Ecto neural progenitor cell (in vitro differentiated cells): ENCODE results near the gene RYR1.
"Not testable (repeated sequence)": the region's sequence is repeated elsewhere in the genome, so short reads cannot be mapped to it uniquely, and the experiment has no call there.

Experiments
- DNase-seq: peaks from one replicate; pipeline ENCODE4 v3.0.0-alpha.2; 2018; ENCODE audit warnings: low spot score

RYR1 gene

DNA sequence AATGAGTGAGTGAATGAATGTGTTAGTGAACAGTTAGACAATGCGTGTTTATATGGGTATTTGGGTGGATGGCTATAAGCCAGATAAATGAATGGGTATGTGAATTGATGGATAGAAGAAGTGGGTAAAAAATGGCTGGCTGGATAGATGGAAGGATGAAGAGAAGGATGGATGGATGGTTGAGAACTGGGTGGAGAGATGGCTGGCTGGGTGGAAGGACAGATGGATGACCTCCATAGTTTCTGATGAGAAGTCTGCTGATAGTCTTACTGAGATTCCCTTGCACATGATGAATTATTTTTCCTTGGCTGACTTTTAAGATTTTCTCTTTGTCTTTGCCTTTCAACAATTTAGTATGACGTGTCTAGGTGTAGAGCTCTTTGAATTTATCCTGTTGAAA is 57.4 kb downstream of the RYR1 start:
- no peak for DNase-seq

DNA sequence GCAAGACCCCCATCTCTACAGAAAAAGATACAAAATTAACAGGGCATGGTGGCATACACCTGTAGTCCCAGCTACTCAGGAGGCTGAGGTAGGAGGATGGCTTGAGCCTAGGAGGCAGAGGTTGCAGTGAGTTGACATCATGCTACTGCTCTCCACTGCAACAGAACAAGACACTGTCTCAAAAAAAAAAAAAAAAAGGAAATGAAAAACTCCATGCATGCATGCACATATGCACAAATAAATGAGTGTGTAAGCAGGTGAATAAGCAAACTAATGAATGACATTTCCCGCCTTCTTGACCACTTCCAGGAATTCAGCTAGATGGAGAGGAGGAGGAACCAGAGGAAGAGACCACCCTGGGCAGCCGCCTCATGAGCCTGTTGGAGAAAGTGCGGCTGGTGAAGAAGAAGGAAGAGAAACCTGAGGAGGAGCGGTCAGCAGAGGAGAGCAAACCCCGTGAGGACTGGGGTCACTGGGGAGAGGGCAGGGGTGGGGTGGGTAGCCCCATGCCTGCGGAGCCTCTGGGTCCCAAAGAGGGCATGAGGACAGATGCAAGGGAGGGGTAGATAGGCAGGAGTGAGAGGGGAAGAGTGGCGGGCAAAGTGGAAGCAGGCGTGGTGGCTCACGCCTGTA is 58.8 kb downstream of the RYR1 start:
- no peak for DNase-seq

DNA sequence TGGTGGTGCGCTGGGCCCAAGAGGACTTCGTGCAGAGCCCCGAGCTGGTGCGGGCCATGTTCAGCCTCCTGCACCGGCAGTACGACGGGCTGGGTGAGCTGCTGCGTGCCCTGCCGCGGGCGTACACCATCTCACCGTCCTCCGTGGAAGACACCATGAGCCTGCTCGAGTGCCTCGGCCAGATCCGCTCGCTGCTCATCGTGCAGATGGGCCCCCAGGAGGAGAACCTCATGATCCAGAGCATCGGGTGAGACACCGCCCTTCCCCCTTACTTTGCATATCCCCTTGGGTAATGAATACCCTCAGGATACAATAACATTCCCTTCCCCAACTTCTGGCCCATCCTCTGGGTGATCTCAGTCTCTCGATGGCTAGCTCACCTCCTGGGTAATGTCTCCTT is 60.9 kb downstream of the RYR1 start:
- DNase-seq = no peak

DNA sequence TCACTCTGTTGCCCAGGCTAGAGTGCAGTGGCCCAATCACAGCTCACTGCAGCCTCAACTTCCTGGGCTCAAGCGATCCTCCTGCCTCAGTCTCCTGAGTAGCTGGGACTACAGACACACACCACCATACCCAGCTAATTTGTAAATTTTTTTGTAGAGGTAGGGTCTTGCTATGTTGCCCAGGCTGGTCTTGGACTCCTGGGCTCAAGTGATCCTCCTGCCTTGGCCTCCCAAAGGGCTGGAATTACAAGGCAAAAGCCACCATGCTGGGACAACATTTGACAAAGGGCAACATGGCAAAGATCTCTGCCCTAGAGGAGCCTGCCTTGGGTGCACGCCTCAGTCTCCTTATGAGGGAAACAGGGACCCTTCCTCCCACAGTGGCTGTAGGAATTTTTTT is 61.9 kb downstream of the RYR1 start:
- not testable (repeated sequence) for DNase-seq

DNA sequence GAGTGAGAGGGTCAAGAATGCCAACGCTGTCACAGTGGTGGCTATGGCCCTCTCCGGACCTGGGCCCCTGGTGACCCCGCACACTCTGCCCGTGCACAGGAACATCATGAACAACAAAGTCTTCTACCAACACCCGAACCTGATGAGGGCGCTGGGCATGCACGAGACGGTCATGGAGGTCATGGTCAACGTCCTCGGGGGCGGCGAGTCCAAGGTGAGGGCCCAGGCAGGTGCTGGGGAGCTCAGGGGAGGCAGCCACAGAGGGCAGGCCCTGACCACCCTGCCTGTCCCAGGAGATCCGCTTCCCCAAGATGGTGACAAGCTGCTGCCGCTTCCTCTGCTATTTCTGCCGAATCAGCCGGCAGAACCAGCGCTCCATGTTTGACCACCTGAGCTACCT is 62.6 kb downstream of the RYR1 start:
- DNase-seq = no peak

DNA sequence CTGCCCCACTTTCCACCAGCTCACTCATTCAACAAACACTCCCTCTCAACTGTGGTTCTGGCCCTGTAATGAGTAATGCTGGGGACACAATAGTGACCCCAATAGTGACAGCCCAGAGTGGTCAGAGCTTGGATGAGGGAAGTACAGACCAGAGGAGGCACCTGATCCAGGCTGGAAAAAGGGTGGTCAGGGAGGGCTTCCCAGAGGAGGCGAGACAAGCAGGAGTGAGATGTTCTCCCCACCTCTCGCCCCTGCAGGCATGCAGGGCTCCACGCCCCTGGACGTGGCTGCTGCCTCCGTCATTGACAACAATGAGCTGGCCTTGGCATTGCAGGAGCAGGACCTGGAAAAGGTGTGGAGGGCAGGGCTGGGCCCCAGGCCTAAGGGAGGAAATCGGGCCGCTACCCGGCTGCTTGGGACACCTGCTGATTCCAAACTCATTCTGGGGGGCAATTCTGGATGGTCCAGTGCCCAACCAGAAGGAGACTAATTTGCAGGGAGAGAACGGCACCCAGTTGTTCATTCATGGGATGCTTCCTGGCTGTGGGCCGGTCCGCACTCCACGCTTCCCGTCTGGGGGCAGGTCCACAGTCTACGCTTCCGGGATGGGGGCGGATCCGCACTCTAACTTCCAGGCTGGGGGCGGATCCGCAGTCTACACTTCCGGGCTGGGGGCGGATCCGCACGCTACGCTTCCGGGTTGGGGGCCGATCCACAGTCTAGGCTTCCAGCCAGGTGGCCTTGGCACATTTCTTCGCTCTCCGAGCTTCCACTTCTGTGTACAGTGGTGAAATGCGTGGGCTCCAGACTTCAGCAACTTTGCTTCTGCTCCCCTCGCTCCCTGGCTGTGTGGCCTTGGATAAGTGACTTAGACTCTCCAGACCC is 63.4 kb downstream of the RYR1 start:
- DNase-seq = no peak

DNA sequence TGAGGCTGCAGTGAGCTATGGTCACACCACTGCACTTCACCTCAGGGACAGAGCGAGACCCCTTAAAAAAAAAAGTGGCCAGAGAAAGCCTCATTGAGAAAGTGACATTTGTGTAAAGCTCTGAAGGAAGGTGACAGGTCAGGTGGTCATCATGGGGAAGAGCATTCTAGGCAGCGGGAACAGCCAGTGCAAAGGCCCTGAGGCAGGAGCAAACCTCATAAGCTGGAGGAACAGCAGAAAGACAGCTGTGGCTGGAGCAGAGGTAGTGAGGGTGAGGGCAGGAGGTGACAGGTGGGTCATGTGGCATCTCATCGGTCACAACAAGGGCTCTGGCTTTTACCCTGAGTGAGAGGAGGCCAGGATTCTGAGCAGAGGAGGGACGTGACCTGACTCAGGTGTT is 64.4 kb downstream of the RYR1 start:
- DNase-seq = no peak

DNA sequence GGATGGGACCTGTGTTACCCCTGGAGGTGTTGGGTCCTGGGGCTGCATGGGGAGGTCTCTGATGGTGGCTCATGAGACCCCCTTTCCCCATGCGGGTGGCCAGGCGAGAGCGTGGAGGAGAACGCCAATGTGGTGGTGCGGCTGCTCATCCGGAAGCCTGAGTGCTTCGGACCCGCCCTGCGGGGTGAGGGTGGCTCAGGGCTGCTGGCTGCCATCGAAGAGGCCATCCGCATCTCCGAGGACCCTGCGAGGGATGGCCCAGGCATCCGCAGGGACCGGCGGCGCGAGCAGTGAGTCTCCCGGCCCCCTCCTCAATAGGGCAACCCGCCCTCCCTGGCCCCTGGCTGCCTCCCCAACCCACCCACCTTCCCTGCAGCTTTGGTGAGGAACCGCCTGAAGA is 66.0 kb downstream of the RYR1 start:
- no peak for DNase-seq

DNA sequence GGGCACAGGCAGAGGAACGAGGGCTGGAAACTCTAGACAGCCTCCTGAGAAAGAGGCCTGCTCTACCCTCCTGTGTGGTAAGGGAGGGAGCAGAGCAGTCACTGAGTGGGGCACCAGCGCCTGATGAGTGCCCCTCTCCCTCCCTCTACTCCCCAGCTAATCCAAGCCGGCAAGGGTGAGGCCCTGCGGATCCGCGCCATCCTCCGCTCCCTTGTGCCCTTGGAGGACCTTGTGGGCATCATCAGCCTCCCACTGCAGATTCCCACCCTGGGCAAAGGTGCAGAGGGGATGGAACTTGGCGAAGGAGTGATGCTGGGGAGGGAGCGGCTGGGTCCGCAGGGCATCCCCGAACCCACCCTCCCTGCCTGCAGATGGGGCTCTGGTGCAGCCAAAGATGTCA is 67.0 kb downstream of the RYR1 start:
- DNase-seq = no peak

DNA sequence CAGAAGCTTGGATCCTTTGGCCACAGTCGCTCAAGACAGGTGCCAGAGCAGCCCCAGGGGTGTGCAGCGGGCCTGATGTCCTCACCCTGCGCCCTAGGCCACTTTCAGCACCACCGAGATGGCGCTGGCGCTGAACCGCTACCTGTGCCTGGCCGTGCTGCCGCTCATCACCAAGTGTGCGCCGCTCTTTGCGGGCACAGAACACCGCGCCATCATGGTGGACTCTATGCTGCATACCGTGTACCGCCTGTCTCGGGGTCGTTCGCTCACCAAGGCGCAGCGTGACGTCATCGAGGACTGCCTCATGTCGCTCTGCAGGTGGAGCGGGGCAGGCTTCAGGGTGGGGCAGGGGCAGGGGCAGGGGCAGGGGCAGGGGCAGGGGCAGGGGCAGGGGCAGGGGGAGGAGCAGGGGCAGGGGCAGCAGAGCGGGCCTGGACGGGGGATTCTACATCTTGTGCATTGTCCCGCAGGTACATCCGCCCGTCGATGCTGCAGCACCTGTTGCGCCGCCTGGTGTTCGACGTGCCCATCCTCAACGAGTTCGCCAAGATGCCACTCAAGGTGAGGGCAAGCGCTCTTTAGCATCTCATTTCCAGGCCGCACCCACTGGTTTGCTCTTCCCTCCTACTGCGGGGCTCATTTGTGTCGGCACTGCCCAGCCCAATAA is 69.1 kb downstream of the RYR1 start:
- no peak for DNase-seq

DNA sequence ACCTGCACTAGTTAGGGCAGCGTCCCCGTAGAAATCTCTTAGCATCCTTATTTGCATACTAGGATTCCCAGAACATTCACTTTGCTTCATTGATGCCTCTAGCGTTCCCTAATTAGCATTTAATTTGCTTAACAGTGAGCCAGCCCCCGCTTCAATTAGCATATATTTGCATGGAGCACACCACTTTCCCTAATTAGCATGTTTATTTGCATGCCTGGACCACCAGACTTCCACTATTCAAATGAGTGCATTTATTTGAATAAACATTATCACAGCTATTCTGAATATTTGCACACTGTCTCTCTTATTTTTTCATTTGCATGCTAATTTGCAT is 69.6 kb downstream of the RYR1 start:
- no peak for DNase-seq

DNA sequence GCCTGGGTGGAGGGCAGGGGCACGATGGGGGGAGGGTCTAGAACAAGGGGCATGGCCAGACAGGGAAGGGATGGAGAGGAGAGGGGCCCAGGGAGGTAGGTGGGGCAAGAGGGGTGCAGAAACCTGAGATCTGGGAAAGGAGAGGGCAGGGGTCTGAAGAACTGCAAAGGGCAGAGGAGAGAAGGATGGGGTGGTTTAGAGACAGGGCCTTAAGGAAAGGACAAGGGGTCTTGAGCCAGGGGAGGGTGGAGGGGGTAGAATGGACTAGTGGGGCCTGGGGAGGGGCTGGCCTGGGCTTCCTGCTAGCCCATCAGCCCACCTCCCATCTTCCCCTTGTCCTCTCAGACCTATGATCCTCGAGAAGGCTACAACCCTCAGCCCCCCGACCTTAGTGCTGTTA is 72.5 kb downstream of the RYR1 start:
- no peak for DNase-seq

DNA sequence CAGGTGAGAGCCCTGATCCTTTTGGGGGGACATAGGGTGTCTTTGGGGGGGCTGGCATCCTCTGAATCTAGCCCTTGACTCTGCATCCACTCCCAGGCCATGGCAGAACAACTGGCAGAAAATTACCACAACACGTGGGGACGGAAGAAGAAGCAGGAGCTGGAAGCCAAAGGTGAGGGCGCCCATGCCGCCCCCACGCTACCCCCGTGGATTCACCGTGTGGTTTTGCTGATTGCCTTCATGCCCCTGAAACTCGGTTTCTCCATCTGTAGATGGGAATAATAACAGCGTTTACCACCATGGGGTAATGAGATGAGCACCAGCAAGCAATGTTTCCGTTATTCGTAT is 72.9 kb downstream of the RYR1 start:
- no peak for DNase-seq

DNA sequence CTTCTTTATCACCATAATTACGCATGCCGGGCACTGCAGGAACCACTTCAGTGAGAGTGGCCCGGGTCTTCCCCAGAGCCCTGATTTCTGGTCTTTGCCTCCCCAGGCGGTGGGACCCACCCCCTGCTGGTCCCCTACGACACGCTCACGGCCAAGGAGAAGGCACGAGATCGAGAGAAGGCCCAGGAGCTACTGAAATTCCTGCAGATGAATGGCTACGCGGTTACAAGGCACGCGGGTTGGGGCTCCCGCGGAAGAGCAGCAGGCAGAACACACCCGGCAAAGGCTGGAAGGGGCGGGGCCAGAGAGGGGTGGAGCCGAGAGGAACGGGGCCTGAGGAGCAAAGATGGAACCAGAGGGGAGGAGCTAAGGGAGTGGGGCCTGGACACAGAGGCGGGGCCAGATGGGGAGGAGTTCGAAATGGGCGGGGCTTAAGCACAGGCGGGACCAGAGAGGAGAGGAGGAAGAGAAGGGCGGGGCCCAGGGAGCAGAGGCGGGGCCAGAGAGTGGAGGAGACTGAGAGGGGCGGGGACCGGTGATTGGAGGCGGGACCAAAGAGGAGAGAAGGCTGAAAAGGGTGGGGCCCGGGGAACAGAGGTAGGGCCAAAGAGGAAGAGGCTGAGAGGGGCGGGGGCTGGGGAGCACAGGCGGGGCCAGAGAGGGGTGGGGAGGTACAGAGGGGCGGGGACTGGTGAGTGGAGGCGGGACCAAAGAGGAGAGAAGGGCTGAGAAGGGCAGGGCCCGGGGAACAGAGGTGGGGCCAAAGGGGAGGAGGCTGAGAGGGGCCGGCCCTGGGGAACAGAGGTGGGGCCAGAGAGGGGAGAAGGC is 73.4 kb downstream of the RYR1 start:
- peak; percentile 91 for DNase-seq

DNA sequence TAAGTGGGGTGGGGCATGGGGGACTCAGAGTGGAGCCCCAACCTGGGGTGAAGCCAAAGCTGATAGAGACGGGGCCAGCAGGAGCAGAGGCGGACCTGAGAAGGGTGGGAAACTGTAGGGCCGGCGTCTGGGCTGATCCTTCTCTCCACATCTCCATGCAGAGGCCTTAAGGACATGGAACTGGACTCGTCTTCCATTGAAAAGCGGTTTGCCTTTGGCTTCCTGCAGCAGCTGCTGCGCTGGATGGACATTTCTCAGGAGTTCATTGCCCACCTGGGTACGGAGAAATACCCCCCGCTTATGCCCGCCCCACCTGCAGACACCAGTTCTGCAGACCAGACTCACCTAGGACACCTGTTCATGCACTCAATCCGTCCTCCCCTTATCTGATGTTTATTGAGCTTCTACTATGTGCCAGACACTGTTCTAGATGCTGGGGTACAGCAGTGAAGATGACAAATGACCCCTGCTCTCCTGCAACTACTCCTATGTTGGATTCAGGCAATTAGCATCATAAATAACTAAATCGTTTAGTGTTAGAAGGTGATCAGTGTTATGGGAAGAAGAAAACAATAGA is 74.1 kb downstream of the RYR1 start:
- no peak for DNase-seq

DNA sequence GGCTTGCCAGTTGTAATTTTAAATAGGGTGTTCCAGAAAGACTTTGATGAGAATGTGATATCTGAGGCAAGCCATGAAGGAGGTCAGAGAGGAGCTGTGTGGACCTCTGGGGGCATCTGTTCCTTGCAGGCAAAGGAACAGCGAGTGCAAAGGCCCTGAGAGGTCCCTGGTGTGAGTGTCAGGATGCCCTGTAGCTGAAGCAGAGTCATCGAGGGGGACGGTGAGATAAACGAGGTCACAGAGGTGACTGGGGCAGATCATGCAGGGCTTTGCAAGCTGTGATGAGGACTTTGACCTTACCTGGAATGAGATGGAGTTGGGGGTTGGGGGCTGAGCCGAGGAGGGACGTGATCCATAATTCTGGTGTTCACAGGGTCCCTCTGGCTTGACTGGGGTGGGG is 75.0 kb downstream of the RYR1 start:
- DNase-seq = no peak

DNA sequence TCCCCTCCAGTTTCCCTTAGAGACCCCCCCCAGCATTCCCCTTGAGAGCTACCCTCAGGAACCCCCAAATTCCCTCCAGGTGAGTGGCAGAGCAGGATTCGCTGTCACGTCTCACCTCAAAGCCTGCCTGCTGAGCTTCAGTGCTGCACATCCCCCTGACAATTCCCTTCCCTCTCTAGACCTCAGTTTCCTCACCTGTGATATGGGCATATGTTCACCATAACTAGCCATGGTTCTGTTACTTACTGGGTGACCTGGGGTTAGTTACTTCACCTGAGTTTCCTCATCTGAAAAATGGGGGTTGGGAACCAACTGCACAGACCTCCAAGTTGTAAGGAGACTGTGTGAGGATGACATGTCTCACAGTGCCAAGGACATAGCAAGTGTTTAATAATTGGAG is 75.5 kb downstream of the RYR1 start:
- DNase-seq = no peak

DNA sequence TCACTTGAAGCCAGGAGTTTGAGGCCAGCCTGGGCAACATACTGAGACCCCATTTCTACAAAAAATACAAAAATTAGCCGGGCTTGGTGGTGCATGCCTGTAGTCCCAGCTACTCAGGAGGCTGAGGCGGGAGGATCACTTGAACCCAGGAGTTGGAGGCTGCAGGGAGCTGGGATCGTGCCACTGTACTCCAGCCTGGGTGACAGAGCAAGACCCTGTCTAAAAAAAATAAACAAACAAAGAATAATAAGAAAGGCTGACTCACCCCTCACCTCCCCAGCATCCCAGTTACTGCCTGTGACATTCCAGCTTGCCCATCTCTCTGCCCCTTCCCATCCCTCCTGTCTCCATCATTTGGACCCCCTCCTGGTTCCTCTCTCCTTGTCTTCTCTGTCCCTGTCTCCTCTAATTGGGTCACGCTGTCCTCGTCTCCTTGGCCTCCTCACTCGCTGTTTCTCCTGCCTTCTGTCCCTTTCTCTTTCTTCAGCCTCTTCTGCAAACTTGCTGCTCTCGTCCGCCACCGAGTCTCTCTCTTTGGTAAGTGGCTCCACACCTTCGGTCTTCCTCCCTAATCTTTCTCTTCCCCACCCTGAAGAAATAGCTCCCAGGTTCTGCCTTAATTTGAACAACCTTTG is 77.7 kb downstream of the RYR1 start:
- no peak for DNase-seq

DNA sequence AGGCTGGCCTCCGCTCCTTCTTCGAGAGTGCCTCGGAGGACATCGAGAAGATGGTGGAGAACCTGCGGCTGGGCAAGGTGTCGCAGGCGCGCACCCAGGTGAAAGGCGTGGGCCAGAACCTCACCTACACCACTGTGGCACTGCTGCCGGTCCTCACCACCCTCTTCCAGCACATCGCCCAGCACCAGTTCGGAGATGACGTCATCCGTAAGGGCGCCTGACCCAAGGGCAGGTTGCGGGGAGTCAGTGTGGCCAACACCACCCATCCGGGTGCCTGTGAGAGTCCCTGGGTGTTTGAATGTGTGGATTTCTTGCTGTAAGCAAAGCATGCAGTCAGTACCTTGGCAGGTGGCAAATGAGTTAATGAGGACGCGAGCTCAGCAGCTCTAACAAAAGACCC is 78.8 kb downstream of the RYR1 start:
- DNase-seq = no peak

DNA sequence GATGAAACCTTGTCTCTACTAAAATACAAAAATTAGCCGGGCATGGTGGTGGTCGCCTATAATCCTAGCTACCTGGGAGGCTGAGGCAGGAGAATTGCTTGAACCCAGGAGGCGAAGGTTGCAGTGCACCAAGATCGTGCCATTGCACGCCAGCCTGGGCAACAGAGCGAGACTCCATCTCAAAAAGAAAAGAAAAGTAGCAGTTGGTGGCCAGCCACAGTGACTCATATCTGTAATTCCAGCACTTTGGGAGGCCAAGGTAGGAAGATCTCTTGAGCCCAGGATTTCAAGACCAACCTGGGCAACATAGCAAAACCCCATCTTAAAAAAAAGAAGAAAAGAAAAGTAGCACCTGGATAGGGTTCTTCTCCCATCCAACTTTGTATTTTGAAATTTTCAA is 79.7 kb downstream of the RYR1 start:
- DNase-seq = not testable (repeated sequence)

DNA sequence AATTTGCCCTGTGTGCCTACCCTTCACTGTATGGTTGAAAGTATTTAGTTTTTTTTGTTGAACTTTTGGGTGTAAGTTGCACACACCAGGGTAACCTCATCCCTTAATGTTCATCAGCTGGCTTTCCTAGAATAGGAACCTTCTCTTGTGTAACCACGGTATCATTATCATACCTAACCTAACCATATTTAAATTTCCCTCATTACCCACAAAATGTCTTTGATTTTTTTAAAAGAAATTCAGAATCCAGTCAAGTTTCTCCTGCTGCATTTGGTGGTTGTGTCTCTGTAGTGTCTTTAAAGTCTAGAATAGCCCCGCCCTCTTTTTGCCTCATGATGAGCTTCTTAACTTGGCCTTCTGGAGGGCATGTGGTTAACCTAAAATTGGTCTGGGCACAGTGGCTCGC is 80.3 kb downstream of the RYR1 start:
- no peak for DNase-seq
